HG02943 (cell line): ENCODE data around the gene FOXD3.

Experiments
- ATAC-seq: cut with Tn5 transposase; IDR thresholded peaks from one replicate; pipeline ENCODE4 v1.9.1; 2021; ENCODE audit warnings: mild to moderate bottlenecking, low read depth, moderate library complexity; ENCODE audit not compliant: unreplicated experiment

The FOXD3 gene

DNA sequence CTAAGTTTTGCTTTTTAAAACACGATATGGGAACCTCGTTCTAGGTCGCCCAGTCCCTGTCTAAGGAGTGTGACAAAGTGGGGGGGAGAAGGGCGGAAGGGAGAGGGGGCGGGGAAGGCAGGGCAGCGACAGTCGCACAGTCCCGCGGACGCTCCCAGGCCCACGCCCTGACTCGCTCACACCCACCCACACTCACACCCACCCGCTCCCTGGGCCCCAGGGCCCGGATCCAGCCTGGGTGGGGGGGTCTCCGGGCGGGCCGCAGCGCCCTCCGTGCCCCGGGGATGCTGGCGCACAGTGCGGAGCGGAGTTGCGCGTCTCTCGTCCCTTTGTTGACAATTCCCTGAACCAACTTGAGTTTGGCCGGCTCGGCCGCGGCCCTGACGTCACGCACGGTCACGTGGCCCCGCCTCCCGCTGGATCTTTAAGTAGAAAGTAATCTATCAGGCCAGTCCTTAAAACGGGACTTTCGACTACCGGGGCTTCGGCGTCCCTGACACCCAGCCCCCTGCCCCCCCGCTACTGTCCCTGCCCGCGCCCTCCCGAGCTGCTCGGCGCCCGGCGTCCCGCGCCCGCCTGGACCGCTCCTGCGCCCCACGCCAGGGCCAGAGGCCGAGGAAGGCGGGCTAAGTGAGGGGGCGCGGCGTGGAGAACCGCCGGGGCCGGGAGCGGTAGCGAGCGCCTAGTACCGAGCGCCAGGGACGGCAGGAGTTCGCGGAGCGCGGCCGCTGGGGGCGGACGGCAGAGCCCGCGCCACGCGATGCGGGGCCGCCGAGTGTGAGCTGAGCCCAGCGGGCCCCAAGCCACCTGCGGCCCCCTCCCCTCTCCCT is at the start of gene FOXD3:
Gene FOXD3 (plus strand): TSS at position 454 of the 830 bp plus-strand sequence. CDS start 492 bp downstream, outside the sequence.
- ATAC-seq: no peak

DNA sequence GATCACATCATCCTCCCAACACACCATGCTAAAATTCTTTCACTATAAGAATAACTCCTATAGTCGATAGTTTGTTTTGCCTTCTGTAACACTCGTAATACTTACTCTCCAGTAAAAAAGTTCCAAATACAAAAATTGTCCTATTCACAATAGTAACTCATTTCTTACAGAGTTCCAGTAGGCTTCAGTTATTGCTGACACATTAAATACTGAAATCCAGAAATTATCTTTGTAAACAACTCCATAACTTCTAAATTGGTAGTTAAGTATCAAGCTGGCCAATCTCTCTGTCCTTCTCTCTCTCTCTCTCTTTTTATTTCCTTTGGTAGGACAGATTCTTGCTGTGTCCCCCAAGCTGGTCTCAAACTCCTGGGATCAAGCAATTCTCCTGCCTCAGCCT is 49.6 kb upstream of the FOXD3 start:
- no peak for ATAC-seq

DNA sequence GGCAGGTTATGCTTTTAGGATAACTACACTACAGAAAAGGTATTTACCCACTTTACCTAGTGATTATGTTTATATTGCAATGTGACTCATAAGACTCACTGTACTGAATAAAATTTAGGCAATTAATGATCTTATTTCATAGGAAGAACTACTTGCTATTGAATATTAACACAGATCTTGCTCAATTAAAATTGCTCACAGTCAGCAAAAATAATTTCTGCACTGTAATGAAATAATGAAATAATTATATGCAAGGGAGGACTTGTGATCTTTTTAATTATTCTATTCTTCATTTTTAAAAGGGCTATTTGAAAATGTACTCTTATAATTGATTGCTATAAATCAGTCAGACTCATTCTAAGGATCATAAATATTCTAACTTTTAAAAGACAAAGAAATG is 48.0 kb upstream of the FOXD3 start:
- no peak for ATAC-seq

DNA sequence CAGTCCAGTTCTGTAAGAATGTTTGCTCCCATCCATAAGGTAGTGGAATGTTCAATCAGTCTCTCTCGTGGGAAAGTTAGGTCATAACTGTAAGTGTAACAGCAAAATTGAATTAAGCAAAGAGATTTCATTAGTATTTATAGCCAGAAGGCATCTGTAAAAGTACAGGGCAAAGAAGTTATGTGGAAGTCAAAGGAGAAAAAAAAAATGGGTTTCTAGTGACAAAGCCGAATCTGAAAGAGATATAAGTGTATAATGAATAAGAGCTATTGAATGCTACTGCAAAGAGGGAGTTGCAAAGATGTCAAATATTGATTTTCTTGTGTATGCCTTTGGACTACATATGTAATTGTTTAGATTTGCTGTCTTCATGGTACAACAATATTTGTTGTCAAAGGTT is 47.4 kb upstream of the FOXD3 start:
- ATAC-seq: no peak

DNA sequence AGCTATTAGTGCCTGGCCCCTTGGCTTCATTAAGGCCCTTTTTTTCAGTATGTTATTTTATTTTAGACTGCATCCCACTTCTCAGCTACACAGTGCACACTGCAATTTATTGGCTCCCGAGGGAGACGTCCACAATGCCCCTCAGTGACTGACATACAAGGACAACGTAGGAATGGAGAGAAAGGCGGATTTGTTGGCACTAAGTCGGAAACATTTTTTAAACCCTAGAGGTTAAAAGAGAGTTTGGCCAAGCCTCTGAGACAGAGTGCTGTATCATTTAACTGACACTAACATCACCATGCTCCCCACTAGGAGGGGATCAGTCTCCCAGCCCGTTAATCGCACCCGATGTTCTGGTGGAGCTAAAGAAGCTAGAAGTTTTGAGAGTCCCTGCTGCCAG is 45.7 kb upstream of the FOXD3 start:
- ATAC-seq: no peak

DNA sequence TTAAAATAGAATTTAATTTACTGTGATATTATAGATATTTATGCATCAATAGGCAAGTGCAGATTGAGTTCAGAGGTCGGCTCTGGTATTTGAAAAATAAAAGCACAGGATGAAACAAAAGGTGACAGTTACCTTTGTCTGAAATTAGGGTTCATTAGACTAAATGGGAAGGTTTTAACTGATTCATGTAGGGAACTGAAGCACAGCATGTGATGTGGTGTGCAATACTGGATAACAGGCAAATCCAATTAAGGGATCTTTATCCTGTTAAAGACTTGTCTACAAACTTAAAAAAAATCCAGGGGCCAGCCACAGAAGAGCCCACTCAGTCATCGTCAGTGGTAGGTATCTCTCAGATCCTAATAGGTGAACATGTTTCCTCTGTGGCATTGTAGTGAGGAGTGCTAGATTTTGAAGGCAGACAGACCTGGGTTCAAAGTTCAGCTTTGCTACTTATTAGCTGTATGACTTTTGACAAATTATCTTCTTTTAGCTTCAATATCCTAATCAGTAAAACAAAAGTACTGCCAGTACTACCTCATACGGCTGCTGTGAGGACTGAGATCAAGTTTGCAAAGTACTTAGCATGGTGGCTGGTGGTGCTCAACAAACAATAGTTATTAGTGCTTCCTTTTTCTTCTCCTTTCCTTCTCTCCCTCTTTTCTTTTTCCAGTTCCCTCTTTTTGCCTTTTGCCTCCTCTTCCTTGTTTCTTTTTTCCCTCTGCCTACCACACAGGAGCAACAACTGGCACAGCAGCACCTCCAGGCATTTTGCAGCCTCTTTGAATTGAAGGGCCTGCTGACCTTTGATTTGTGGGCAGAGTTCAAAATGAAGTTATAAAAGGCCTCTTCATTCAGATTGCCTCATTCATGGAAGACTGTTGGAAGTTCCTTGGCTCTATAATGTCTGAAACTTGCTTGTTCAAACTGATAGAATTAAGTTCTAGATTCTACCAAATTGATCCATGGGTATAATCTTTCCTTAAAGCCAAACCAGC is 44.9 kb upstream of the FOXD3 start:
- ATAC-seq: no peak

DNA sequence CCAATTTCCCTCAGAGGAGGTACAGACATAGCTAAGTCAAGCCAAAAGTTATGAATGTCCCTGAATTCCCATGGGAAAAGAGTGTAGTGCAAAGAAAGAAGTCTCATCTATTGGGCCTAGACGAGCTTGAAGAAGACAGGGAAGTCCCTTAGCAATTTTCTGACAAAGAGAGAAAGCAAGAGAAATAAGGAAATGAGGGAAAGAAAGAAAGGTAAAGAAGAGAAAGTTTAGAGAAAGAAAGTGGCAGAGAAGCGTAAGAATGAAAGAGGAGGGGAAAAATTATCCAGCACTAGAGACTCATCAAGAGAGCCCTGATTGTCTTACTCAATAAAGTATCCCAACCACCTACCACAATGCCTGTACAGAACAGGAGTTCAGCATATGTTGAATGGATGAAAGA is 40.6 kb upstream of the FOXD3 start:
- ATAC-seq: no peak

DNA sequence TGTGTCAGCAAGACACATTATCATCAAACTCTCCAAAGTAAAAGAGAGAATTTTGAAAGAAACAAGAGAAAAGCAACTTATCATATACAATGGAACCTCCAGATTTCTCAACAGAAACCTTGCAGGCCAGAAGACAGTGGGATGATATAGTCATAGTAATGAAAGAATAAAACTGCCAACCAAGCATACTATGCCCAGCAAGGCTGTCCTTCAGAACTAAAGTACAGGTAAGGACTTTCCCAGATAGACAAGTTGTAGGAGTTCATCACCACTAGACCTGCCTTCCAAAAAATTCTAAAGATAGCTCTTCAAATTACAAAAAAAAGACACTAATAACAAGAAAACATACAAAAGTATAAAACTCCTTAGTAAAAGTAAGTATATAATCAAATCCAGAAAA is 33.2 kb upstream of the FOXD3 start:
- ATAC-seq: no peak

DNA sequence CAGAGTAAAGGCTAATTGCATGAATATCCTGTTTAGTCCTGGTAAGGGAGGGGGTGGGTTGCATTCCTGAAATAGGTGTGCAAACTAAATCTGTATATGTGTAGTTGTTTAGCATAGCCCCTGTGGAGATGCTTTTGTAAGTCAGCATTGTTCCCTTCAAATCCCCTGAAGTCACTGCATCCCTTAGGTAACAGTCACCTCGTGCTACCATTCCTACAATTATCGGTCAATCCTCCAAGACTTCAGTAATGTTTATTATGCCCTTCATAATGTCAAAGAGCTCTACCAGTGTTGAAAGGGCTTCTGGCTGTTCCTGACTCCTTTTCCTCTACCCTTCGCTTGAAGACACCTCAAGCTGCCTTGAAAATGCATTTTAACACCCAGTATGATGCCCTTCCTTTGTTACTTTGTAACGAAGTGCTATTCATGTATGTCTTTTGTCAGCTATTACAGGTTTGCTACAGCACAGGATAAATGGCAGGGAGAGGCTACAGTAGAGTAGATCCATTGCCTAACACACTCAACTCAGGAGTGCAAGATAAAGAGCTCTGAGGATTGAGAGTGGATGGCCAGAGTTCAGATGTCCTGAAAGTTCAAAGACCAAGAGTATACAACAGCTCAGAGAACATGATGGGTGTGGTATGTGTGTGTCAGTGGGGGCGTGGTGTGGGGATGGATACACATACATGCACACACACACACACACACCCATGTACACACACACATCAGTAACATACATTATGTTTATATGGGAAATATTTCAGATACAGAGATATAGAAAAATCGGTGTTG is 27.4 kb upstream of the FOXD3 start:
- ATAC-seq: no peak

DNA sequence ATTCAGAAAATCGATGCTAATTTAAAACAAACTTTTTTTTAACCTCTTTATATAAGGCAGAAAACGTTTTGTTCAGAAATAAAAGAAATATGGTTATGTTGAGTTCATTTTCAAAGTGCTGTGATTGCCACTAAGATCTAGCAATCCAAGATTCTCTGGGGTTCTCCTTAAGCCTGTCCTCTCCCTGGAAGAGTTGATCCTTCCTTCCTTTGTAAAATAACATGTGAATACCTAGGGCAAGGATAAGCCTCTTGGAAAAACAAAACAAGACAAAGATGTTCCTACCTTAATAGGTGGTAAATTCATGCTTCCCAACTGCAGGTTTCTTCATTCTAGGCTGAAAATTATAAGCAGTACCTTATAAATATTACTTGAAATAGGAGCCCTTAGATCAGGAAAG is 18.0 kb upstream of the FOXD3 start:
- no peak for ATAC-seq

DNA sequence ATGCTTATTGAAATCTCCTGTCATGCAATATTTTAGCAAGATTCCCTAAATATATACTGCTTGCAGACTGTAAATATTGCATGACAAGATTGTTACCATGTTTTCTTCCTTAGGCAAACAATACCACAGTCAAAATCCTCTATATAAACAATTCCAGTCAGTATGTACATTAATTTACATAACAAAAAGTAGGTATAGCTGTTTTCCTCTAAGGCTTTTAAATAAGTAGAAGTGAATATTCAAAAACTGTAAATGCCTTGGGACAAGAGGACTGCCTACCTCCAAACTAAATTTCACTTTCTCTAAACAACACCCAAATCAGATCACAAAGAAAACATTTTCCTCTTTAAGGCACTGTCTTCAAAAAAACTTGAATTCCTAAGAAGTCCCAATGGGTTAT is 17.3 kb upstream of the FOXD3 start:
- ATAC-seq: no peak

DNA sequence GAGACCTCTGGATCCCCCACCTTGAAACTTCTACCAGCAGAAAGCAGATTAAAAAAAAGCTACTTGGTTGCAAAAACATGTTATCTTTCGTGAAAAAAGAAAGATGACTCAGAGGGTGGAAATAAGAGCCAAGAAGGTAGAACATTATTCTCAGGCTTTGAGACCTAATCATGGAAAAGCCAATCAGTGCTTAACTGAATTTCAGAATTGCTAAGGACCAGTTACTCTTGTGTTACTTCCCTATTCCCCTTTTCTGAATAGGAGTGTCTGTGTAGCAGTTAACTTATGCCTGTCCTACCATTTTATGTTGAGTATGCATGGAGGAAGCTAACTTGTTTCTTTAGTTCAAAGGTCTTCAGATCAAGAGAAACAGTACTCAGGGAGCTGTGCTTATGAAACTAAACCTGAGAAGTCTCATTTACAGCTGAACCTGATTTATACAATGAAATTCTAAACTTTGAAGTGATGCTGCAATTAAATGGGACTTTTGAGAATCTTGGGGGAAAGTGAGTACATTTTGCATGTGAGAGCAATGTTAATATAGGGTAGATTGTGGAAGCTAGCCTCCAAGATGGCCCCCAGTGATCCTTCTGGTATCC is 15.1 kb upstream of the FOXD3 start:
- ATAC-seq: no peak

DNA sequence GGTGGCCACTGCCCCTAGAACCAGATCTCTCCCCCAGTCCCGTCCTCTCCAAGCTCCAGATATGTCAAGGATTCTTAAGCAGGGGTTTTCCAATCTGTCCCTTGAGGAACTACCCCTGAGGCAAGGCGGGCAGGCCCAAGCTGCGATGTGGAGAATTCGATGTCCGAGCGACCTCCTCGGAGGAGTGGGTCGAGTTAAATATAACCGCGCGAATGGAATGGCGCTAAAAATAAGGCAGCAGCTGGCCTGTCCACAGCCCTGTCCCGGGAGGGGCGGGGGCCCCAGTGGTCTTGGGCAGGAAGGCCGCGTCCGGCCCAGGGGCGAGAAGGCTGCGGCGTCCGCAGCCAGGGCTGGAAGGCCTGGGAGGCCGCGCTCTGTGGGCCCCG is 5.8 kb upstream of the FOXD3 start:
- ATAC-seq: no peak

DNA sequence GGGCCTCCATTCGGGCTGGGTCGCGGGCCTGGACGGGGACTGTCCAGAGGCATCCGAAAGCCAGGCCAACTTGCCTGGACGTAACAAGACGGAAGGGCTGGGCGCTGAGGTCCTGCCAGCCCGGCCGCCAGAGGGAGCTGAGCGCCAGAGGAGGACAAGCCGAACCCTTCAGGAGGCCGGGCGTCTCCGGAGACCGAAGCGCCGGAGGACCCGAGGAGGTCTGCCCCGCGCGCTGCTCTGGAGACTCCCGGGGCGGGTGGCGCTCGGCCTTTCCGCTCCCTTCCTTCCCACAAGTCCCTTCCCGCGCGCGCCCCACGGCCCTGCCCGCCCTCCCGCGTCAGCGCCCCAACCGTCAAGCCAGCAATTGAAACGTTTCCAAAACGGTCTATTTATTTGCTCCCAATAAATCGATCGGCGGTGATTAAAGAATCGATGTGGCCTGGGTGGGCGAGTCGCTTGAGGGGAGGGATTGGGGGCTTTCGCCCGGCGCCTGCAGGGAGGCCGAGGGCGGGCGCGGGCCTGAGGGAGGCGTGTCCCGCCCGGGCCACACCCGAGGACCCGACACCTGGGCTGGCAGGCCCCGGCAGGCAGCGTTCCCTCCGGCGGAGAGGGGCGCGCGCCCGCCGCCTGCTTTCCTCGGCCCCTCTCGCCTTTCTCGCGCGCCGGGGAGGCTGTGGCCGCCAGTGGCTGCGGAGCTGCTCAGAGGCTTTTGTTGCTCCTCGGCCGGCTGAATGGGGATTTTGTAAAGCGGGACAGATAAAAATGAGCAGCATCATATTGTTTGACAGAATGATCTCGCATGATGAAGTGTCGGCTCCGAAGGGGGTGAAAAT is 5.2 kb upstream of the FOXD3 start:
- peak; percentile 52 for ATAC-seq

DNA sequence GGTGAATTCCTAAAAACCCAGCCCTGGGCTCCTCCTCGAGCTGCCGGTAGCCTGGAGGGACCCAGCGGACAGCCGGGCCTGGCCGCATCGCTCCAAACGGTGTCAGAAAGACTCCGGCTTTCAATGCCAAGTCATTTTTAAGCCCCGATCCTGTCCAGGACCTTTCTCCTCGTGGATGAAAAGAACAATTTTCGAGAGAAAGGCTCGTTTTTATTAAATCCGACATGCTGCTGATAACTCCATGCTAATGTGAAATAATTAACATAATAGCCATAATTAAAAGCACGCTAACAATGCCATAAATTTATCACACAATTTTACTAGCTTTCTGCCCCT is 4.6 kb upstream of the FOXD3 start:
- no peak for ATAC-seq

DNA sequence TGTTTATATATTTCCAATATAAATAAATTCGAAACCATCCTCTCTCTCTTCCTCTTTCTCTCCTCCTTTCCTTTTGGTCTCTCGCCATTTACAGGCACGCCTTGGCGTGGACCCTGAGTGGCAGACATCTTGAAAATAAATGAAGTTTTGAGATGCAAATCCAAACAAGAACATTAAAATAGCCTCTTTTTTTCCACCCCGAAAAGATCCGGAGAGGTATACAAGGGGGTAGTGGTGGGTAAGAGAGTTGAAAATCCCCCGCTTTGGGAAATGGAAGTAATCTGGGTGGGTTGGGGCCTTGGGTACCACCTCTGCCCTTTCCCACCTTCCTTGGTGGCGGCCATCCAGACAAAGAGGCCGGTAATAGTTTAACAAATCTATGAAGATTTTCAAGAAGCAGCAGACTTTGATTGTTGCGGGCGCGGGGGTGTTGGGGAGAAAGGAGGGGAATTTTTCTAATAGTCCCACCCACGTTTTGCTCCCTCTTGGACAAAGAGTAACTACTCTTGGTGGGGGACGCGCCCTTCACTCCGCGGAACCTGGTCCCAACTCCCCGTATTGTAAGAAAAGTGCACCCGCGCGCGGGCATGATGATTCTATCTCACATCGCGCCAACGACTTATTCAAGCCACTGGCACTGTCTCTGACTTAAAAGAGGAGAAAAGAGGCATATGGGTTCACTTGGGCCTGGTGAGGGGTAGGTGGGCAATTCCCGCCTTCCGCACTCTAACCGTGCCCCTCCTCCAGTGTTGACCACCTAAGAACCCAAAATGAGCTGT is 4.0 kb upstream of the FOXD3 start:
- ATAC-seq: no peak

DNA sequence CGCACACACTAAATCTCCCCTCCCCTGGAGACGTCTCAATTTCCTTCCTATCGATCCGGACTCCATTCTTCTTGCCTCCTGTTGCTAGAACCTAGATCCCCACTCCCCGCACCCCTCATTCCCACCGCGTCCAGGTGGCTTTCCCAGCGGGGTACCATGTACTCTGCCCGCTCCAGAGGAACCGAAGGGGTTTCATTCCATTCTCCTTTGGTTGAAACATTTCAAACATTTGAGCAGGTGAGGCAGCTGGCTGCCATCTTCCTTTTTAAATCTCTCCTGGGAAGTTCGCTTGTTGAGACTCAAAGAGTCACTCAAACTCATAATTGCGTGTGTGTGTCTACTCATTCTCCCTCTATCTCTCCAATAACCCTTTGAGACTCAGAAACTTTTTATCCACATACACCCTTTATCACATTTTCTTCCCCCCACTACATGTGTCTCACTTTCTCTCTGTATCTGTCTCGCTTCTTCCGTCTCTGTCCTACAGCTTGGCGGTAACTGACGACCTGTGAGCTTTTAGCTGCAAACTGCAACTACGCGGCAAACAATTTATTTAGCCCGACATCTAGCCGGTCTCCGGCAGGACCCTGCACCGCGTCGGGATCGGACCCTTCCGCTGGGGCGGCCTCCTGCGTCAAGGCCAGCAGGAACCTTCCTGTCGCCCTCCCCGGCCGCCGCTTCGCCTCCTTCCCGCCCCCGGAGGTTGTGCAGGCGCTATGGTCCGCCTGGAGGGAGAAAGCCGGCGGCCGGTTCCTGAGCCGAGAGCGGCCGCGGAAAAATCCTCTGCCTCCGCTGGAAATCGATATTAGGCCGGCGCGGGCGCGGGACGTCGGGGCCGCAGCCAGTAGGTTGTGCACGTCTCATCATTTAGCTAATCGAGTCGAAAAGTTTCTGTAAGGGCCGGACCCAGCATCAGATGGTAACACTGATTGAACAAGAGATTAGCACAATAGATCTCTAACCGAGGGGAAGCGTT is 3.0 kb upstream of the FOXD3 start:
- ATAC-seq: no peak
